GM19455 (cell line): ENCODE measurements around the gene MEIOSIN.

Experiments
- ATAC-seq: cut with Tn5 transposase; IDR thresholded peaks from one replicate; pipeline ENCODE4 v1.9.1; 2021; ENCODE audit not compliant: unreplicated experiment

The MEIOSIN gene

GRCh38 chr19:45779231-45780145 is 46.2 kb downstream of the MEIOSIN start:
- ATAC-seq, result no peak

DNA sequence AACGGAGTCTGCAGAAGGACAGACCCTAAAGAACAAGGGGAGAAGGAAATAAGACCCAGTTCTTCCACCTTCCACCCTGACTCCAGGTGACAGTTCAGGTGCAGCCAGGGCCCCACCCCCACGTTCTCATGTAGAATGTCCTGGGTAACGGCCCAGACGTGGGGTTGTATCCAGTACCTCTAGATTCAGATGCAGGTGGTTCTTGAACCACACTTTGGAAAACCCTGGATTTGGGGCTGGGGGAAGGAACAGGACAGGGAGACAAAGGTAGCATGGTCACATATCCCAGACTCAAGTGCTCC is 46.9 kb downstream of the MEIOSIN start:
- ATAC-seq, result no peak

DNA sequence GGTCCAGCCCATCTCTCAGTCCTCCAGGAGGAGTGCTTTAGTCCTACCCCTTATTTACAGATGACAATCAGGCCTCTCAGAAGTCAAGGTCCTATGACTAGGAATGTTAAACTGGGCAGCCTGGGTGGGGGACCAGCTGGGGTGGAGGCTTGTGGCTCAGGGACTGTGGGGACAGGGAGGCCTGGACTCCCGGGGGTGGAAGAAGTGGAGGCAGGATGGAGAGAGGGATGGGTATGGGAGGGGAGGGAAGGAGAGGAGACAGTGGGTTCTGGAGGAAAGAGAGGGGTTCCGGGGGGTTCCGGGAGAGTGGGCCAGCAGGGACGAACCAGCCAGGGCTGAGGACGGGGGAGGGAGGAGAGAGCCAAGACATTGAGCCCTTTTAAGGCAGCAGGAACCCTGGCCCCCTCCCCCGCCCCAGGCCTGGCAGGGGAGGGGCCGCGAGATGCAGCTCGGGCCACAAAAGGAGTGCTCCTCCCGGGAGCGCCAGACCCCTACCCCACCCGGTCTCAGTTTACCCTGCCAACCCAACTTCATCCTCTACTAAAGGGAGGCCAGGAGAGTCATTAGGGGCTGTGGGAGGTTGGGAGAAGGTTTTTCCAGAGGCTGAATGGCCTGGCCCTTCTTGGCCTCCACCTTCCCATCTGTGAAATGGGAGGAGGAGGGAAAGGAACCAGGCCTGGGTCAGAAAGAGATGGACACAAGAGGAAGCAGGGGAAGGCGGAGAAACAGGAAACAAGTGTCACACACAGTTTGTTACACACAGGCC is 47.4 kb downstream of the MEIOSIN start:
- no peak for ATAC-seq

- ATAC-seq, result no peak
Observed at GRCh38 chr19:45781214-45782161, 48.2 kb downstream of the MEIOSIN start.

DNA sequence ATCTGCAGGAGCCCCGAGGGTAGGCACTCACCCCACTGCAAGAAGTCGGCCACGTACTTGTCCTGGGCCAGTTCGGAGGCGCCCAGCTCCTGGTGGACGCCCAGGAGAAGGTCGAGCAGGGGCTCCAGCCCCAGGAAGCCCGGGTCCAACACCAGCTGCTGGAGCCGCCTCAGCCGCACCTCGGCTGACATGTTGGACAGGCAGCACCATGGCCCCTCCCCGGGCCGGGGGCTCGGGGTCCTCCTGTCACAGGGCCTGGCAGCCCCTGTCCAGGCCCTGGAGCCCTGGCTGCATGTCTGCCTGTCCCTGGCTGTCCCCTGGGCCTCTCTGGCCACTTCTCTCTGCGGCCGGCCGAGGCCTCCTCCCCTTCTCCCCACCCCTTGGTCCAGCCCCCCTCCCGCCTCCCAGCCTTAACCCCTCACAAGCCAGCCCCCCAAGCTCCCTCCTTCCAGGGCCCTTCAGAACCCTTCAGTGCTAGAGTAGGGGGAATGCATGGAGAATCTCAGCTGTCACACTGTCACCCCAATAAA is 49.0 kb downstream of the MEIOSIN start, which contains the start of gene DMPK:
Gene DMPK (minus strand): TSS at position 329 of the 530 bp plus-strand sequence. CDS start 138 bp downstream, at position 191.
- no peak for ATAC-seq

DNA sequence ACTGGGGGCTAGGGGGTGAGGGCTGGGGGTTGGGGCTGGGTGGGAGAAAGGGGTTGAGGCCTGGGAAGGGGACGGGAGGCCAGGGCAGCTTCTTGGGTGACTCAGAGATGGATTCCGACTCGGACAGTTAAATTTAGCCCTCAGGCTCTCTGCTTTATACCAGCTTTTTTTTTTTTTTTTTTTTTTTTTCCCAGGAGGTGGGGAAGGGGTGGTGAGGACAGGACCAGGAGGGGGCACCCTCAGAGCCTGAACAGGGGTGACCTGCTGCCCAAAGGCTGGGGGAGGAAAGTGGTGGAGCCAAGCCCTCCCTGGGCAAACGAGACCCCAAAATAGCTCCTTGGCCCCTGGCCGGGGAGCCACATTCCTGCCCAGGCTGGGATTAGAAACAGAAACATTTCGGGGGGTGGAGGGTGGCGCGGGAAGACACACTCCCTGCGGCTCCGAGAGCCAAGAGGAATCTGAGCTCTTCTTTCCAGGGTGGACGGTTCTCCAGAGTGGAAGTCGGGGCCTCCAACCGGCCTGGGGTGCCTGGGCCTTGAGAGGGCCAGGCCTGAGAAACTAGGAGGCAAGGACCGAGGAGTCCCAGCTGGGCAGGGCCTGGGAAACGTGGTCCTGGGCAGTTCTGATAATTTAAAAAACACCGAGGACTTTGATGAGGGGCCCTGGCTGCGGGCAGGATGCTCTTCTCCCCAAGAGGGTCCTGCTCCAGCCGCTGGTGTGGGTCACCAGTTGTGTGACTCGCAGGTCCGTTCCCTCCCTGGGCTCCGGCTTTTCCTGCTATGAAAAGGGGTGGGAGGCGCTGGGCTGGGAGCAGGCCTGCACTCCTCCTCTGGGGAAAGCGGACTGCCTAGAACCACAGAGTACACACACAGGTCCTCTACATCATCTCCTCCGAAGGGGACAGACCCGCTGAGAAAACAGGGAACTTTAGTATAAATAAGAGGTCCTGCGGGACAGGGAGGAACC is 49.9 kb downstream of the MEIOSIN start:
- ATAC-seq, result no peak

DNA sequence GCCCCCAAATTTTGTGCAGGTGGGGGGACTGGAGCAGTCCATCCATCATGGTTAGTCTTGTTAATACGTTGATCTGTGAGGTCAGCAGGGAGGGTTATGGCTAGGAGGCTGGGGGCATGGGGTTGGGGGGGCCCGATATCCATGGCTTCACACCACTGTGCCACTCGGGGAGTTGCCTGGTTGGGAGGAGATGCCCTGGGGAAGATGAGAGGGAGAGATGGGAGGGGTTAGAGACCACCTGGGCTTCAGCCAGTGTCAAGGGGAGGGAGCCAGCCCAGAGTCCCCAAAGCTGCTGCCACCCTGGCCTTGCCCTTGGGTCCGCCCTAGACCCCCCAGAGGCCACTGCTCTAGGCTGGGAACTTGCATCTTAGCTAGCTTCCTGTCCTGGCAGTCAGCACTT is 50.9 kb downstream of the MEIOSIN start:
- ATAC-seq, result no peak

GRCh38 chr19:45785097-45785496 is 51.9 kb downstream of the MEIOSIN start:
- no peak for ATAC-seq

- no peak for ATAC-seq
Observed at GRCh38 chr19:45785781-45786532, 52.7 kb downstream of the MEIOSIN start.

GRCh38 chr19:45786533-45786894 is 53.3 kb downstream of the MEIOSIN start:
- no peak for ATAC-seq

DNA sequence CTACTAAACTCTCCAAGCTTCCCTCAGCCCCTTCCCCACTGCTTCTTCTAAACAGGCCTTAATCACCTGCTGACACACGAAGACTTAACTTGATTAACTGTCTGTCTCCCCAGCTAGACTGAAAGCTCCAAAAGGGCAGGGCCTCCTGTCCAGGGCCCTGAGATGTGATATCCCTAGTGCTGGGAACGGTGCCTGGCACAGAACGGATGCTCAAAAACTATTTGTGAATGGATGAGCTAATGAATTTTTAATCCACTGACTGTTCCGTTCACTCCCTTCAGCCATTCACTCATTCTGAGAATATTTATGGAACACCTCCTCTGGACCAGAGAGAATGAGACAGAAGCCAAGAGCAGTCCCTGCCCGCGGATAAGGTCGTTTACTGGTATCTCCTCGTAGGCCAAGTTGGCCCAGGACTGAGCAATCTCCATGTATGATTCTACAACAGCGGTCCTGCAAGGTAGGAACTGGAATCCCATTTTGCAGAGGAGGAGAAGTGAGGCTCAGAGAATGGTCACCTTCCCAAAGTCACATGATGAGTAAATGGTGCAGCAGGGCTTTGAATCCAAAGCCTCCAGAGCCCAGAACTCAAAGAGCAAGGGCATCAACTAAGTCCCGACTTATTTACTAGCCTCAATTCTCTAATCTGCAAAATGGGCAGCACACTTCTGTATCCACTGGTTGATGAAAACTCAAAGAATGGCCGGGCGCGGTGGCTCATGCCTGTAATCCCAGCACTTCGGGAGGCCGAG is 56.0 kb downstream of the MEIOSIN start:
- ATAC-seq, result no peak

GRCh38 chr19:45790942-45791341 is 57.7 kb downstream of the MEIOSIN start:
- no peak for ATAC-seq

DNA sequence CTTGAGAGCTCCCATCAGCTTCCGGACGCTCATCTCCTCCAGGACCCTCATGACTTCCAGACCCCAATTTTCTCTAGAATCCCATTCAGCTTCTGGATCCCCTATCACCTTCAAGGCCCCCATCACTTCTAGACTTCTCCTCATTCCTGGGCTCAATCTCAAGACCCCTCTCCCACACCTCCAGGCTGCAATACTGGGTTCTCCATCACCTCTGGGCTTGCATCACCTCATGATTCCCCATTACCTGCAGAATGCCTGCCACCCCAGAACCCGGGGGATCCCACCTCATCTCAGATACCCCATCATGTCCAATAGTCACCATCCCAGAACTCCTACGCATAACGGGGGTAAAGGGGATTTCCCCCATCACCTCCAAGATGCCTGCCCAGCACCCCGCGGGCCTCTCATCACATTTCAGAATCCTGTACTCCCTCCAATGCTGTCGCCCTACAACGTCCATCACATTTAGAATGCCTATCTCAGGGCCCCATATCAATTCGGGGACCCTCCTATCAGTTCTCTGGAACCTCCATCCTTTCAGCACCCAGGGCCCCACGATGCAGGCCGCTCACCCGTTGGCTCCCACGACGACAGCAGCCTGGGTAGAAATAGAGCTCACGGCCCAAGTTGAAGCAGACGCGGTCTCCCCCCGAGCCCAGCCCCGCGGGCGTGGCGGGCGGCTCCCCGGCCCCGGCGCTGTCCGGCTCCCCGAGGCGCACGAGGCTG is 58.7 kb downstream of the MEIOSIN start:
- peak; percentile 32 for ATAC-seq

- peak; percentile 86 for ATAC-seq
Observed at GRCh38 chr19:45792470-45793177, 59.4 kb downstream of the MEIOSIN start, which contains the start of gene DMWD. Gene DMWD, minus strand, starts transcription at chr19:45792845. Its CDS starts 89 bp downstream, at chr19:45792756.

GRCh38 chr19:45793178-45793564 is 59.9 kb downstream of the MEIOSIN start:
- no peak for ATAC-seq

GRCh38 chr19:45793876-45794275 is 60.6 kb downstream of the MEIOSIN start:
- ATAC-seq, result no peak

- no peak for ATAC-seq
Observed at GRCh38 chr19:45794627-45795026, 61.4 kb downstream of the MEIOSIN start.
